OCI-LY7 (cell line): Measurements from ENCODE around the gene CYBB. TPM values are rescaled to one million over a fixed set of nuclear protein-coding genes. Genes with fewer than 3 reads are reported as not detected.
A peak's percentile ranks its signal among the peaks of the same experiment; 100 is the strongest.

Experiments used
- BruUV-seq: library from RNA; stranded (reverse); fragments of 400-500 nt; replicated peaks from 2 replicates; lab custom pipeline; 2021; lab: Mats Ljungman, UMichigan
- CTCF ChIA-PET: fragments of 300-600 bp; sonication (Branson Sonifier 250); formaldehyde crosslinking; loops from one replicate; lab custom pipeline; 2022; ENCODE audit warnings: antibody characterized with exemption; ENCODE audit not compliant: unreplicated experiment; lab: Charles Lee
- POLR2A ChIA-PET: fragments of 300-600 bp; sonication (Branson Sonifier 250); formaldehyde crosslinking; loops from one replicate; lab custom pipeline; 2022; ENCODE audit warnings: antibody characterized with exemption; lab: Charles Lee
- DNase-seq: peaks from one replicate; pipeline ENCODE4 v3.0.0-alpha.2; 2015; ENCODE audit warnings: low spot score
- H2AFZ ChIP-seq: fragments of 200-600 bp; sonication (generic), shearing (Covaris generic); 2 replicates; pipeline ENCODE4 v1.6.1; 2014; ENCODE audit warnings: mild to moderate bottlenecking, antibody characterized with exemption, low read length, moderate library complexity
- H3K27ac ChIP-seq: fragments of 200-600 bp; sonication (generic); 2 replicates; pipeline ENCODE4 v1.5.1; 2014; ENCODE audit warnings: mixed run types, low read depth, mild to moderate bottlenecking, moderate library complexity, low read length, inconsistent platforms; ENCODE audit not compliant: poor library complexity, severe bottlenecking
- H3K36me3 ChIP-seq: fragments of 200-600 bp; sonication (generic); 2 replicates; pipeline ENCODE4 v1.6.1; 2014; ENCODE audit warnings: mild to moderate bottlenecking, antibody characterized with exemption, low read length, moderate library complexity, mixed read lengths; ENCODE audit not compliant: insufficient read depth
- H3K4me1 ChIP-seq: fragments of 200-600 bp; sonication (generic); 2 replicates; pipeline ENCODE4 v1.5.1; 2014; ENCODE audit warnings: mild to moderate bottlenecking, low read length; ENCODE audit not compliant: insufficient read depth, poor library complexity, severe bottlenecking
- H3K4me2 ChIP-seq: fragments of 200-600 bp; sonication (generic); 2 replicates; pipeline ENCODE4 v1.6.1; 2014; ENCODE audit warnings: mild to moderate bottlenecking, low read length
- H3K4me3 ChIP-seq: fragments of 200-600 bp; sonication (generic); 2 replicates; pipeline ENCODE4 v1.5.1; 2014; ENCODE audit warnings: mild to moderate bottlenecking, low read depth, low read length; ENCODE audit not compliant: poor library complexity, severe bottlenecking
- H3K79me2 ChIP-seq: fragments of 200-600 bp; sonication (generic); 2 replicates; pipeline ENCODE4 v1.6.1; 2016; ENCODE audit warnings: low read depth, mild to moderate bottlenecking, low read length, moderate library complexity, mixed read lengths; ENCODE audit not compliant: insufficient read depth
- H3K9me2 ChIP-seq: fragments of 200-600 bp; sonication (generic); 2 replicates; pipeline ENCODE4 v1.6.1; 2016; ENCODE audit warnings: mild to moderate bottlenecking, low read length, mixed read lengths; ENCODE audit not compliant: insufficient read depth
- H3K9me3 ChIP-seq: fragments of 200-600 bp; sonication (generic); 2 replicates; pipeline ENCODE4 v1.6.1; 2014; ENCODE audit warnings: mild to moderate bottlenecking, mixed run types, low read length, mixed read lengths
- H4K20me1 ChIP-seq: fragments of 200-600 bp; sonication (generic); 2 replicates; pipeline ENCODE4 v1.6.1; 2014; ENCODE audit warnings: mild to moderate bottlenecking, antibody characterized with exemption, low read length, moderate library complexity, mixed read lengths; ENCODE audit not compliant: insufficient read depth
- EZH2phosphoT487 ChIP-seq: fragments of 200-600 bp; sonication (generic); IDR thresholded peaks from 2 replicates; pipeline ENCODE4 v1.6.1; 2018; ENCODE audit warnings: low read depth, borderline replicate concordance, mild to moderate bottlenecking, mixed run types, antibody characterized with exemption, low read length, moderate library complexity, mixed read lengths
- intact Hi-C: fragments of 100-400 bp; cut with micrococcal nuclease; formaldehyde crosslinking; loops from one replicate; pipeline ENCODE4 v1.10.0; 2022; ENCODE audit not compliant: unreplicated experiment
- total RNA-seq, 2 experiments: library from RNA; depleted of rRNA in 1 of 2; stranded (reverse); fragments of >200 nt in 1 of 2; shearing (Covaris generic) in 1 of 2; gene quantifications; 2 replicates each; pipeline ENCODE4 v1.2.3, GENCODE V29; 2014 to 2022
- TF ChIP-seq, protein P1 (sequence below): fragments of 200-600 bp; sonication (generic); conservative IDR thresholded peaks from 2 replicates; pipeline ENCODE4 v1.5.1; 2014; ENCODE audit warnings: mild to moderate bottlenecking, antibody characterized with exemption, low read length, moderate library complexity, mixed read lengths

CYBB gene
- total RNA-seq, 2 experiments from 2014 or later: 25.4 to 38.3 TPM

DNA sequence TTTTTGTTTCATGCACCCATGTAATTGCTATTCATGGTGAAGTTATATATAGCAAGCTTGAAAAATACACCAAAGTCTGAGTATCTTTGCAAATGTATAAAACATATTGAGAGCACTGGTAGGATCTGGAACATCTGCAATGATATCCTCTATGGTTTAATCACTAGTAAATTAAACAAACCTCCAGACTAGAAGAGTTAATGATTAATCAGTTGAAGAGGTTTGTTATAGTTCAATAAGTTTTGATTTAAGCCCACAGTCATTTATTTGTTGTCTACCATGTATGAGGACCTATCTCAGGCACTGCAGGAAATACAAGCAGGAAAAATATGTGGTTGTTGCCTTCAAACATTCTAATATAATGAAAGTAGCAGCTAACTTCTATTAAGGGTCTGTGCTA lies 16.5 kb downstream of the CYBB start:
- TF ChIP-seq EZH2phosphoT487: no peak
- TF ChIP-seq, protein P1, sequence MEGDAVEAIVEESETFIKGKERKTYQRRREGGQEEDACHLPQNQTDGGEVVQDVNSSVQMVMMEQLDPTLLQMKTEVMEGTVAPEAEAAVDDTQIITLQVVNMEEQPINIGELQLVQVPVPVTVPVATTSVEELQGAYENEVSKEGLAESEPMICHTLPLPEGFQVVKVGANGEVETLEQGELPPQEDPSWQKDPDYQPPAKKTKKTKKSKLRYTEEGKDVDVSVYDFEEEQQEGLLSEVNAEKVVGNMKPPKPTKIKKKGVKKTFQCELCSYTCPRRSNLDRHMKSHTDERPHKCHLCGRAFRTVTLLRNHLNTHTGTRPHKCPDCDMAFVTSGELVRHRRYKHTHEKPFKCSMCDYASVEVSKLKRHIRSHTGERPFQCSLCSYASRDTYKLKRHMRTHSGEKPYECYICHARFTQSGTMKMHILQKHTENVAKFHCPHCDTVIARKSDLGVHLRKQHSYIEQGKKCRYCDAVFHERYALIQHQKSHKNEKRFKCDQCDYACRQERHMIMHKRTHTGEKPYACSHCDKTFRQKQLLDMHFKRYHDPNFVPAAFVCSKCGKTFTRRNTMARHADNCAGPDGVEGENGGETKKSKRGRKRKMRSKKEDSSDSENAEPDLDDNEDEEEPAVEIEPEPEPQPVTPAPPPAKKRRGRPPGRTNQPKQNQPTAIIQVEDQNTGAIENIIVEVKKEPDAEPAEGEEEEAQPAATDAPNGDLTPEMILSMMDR: no peak
- Histone ChIP-seq H2AFZ (no peak overlapping the region), H3K4me3 (peak overlapping the region; percentile 21), H3K36me3 (peaks cover 95% of the 10 kb centered on the region), H3K27ac (peak overlapping the region; percentile 89), H3K79me2 (peaks cover under 1% of the 10 kb centered on the region; the same call in 1 of the 2 replicates), H3K9me2 (no peaks in the 10 kb centered on the region), H3K4me2 (peak overlapping the region; percentile 64), H3K9me3 (no peaks in the 10 kb centered on the region), H4K20me1 (no peaks in the 10 kb centered on the region), H3K4me1 (peaks cover 51% of the 10 kb centered on the region)
- no peak for DNase-seq
- POLR2A ChIA-PET: interaction anchor here (0.7 to 1.7 kb wide), 5 partner anchors 8 to 32 kb away, joined by 3 to 5 read pairs (median 4); no protein-coding TSS in a partner anchor
- no TSS peak for BruUV-seq
- CTCF ChIA-PET: interaction anchor here (1.5 kb wide), 1 partner anchor 29 kb away, joined by 3 read pairs; no protein-coding TSS in a partner anchor
- intact Hi-C loops: no loop called here

DNA sequence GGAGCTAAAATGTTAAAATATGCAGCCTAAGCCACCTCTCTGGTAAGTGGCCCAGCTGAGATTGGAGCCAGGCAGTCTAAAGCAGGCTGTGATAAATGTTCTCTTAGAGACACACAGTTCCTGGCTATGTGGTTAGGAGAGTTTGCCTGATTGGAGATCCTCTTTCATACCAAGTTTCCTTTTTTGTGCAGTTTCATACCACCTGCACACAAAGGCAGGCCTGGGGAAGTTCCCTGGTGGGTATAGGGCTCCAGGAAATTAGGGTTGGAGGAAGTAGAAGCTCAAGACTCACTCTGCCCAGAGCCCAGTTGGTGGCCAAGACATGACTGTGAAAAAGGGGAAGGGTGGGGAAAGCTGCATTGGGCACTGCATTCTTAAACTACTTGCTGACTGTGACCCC lies 16.9 kb downstream of the CYBB start:
- no peaks in the 10 kb centered on the region for H4K20me1 ChIP-seq
- no peaks in the 10 kb centered on the region; the same call in 1 of the 2 replicates for H3K79me2 ChIP-seq
- H3K4me3 ChIP-seq: peak overlapping the region; percentile 21
- no peak overlapping the region for H2AFZ ChIP-seq
- peak overlapping the region; percentile 64 for H3K4me2 ChIP-seq
- peaks cover 95% of the 10 kb centered on the region for H3K36me3 ChIP-seq
- peak; percentile 76 for DNase-seq
- no peaks in the 10 kb centered on the region for H3K9me2 ChIP-seq
- no peak for TF ChIP-seq EZH2phosphoT487
- TF ChIP-seq, protein P1: no peak
- no TSS peak for BruUV-seq
- H3K27ac ChIP-seq: peak overlapping the region; percentile 89
- no peaks in the 10 kb centered on the region for H3K9me3 ChIP-seq
- ChIA-PET POLR2A (interaction anchor here (1.1 to 1.7 kb wide), 4 partner anchors 9 to 20 kb away, joined by 3 to 5 read pairs (median 4); no protein-coding TSS in a partner anchor), CTCF (interaction anchor here (1.5 kb wide), 1 partner anchor 28 kb away, joined by 3 read pairs; no protein-coding TSS in a partner anchor)
- peaks cover 51% of the 10 kb centered on the region for H3K4me1 ChIP-seq
- intact Hi-C loops: no loop called here

DNA sequence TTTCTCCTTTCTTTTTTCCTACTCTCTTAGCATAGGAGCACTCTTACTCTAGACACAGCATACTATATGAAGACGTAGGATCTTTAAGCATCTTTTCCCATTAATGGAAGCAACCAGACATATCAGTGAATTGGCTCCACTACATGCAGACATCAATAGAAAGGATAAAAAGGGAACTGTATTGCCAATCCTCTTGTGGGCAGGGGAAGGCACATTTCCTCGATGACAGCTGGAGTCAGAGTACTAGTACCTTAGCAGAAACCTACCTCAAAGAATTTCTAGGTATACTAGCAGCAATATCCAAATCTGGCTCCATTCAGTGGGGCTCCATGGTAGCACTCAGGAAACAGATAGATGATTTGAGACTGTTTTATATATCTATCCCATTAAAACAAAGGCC lies 20.1 kb downstream of the CYBB start:
- Histone ChIP-seq H3K79me2 (no peaks in the 10 kb centered on the region), H3K4me3 (no peak overlapping the region), H3K27ac (no peak overlapping the region), H2AFZ (no peak overlapping the region), H3K9me2 (no peaks in the 10 kb centered on the region), H3K4me1 (peaks cover 30% of the 10 kb centered on the region), H4K20me1 (no peaks in the 10 kb centered on the region), H3K4me2 (no peak overlapping the region), H3K36me3 (peaks cover 96% of the 10 kb centered on the region), H3K9me3 (no peaks in the 10 kb centered on the region)
- no TSS peak for BruUV-seq
- TF ChIP-seq, protein P1: no peak
- no peak for TF ChIP-seq EZH2phosphoT487
- no peak for DNase-seq
- intact Hi-C loops: no loop called here
- ChIA-PET CTCF (no interaction called here), POLR2A (interaction anchor here (1.5 to 2.3 kb wide), 3 partner anchors 12 to 18 kb away, joined by 4 to 11 read pairs (median 7); no protein-coding TSS in a partner anchor)
